A549 (cell line): ENCODE data around the gene PFDN6.

ENCODE experiments used
- CTCF ChIP-seq: fragments of >200 bp; sonication (Bioruptor Twin); formaldehyde crosslinking; IDR thresholded peaks from 3 replicates; pipeline ENCODE4 v1.5.1; 2016
- PHF8 ChIP-seq: fragments of 200-600 bp; sonication (generic); IDR thresholded peaks from 2 replicates; pipeline ENCODE4 v1.6.1; 2016; ENCODE audit warnings: low read depth, mild to moderate bottlenecking, antibody characterized with exemption, moderate library complexity, borderline replicate concordance
- RCOR1 ChIP-seq: fragments of 150-350 bp; IDR thresholded peaks from 2 replicates; pipeline ENCODE4 v1.6.1; 2014; ENCODE audit warnings: antibody characterized with exemption, low read length, low read depth
- RFX5 ChIP-seq: fragments of 450-650 bp; IDR thresholded peaks from 2 replicates; pipeline ENCODE4 v1.7.1; 2014; ENCODE audit warnings: antibody characterized with exemption, mild to moderate bottlenecking, moderate library complexity
- SREBF2 ChIP-seq: fragments of 450-650 bp; IDR thresholded peaks from 2 replicates; pipeline ENCODE4 v1.6.1; 2014; ENCODE audit warnings: mild to moderate bottlenecking, moderate library complexity

- no peak for TF ChIP-seq RFX5
- no peak for TF ChIP-seq SREBF2
- TF ChIP-seq CTCF = no peak
- TF ChIP-seq PHF8 = no peak
- no peak for TF ChIP-seq RCOR1
These were observed 37.9 kb upstream of the PFDN6 start for GRCh38 chr6:33251395-33252012.
